Gastroesophageal sphincter (tissue), 4 donors: Measurements from ENCODE around the gene TBX6. TPM values are rescaled to one million over a fixed set of nuclear protein-coding genes. Genes with fewer than 3 reads are reported as not detected.
"Not testable (repeated sequence)": the region's sequence is repeated elsewhere in the genome, so short reads cannot be mapped to it uniquely, and the experiment has no call there.

ENCODE experiments used
- ATAC-seq: fragments of 150-250 bp; one replicate; pipeline ENCODE4 v1.9.1; 2016; ENCODE audit warnings: mild to moderate bottlenecking, moderate library complexity
- H3K27ac ChIP-seq, 4 donors: fragments of 200-600 bp; sonication (generic) in 3 of 4; 1 replicate in 3 of 4; 2 replicates in 1 of 4; pipeline ENCODE4 v1.5.1; 2016 to 2019
- H3K27me3 ChIP-seq: fragments of 200-600 bp; sonication (generic); one replicate; pipeline ENCODE4 v1.5.1; 2019
- H3K36me3 ChIP-seq, 2 donors: fragments of 200-600 bp; sonication (generic); one replicate each; pipeline ENCODE4 v1.5.1; 2019; ENCODE audit warnings: control low read depth in 1 of 2
- H3K4me1 ChIP-seq, 3 donors: fragments of 200-600 bp; sonication (generic); 1 replicate in 2 of 3; 2 replicates in 1 of 3; pipeline ENCODE4 v1.5.1; 2016 to 2019; ENCODE audit warnings: control low read depth in 2 of 3
- H3K4me3 ChIP-seq, 2 donors: fragments of 200-600 bp; sonication (generic); one replicate each; pipeline ENCODE4 v1.5.1; 2019; ENCODE audit warnings: mild to moderate bottlenecking in 1 of 2, moderate library complexity in 1 of 2
- H3K9me3 ChIP-seq, 3 donors: fragments of 200-600 bp; sonication (generic); one replicate each; pipeline ENCODE4 v1.5.1; 2017 to 2019; ENCODE audit warnings: control low read depth in 2 of 3
- CTCF ChIP-seq, 4 experiments: fragments of 200-600 bp in 2 of 4; fragments of 450-650 bp in 2 of 4; sonication (generic) in 1 of 4; IDR thresholded peaks; one replicate each; pipeline ENCODE4 v1.5.1; 2017 to 2019; ENCODE audit warnings: antibody characterized with exemption in 4 of 4, mild to moderate bottlenecking in 2 of 4, moderate library complexity in 2 of 4
- EP300 ChIP-seq: sonication (generic); formaldehyde crosslinking; IDR thresholded peaks from one replicate; pipeline ENCODE4 v1.6.1; 2017; ENCODE audit warnings: antibody characterized with exemption, mild to moderate bottlenecking
- POLR2A ChIP-seq, 2 donors: fragments of 450-650 bp; IDR thresholded peaks; one replicate each; pipeline ENCODE4 v1.6.1; 2017; ENCODE audit warnings: antibody characterized with exemption in 2 of 2, mild to moderate bottlenecking in 2 of 2, moderate library complexity in 1 of 2
- POLR2AphosphoS5 ChIP-seq: sonication (generic); formaldehyde crosslinking; IDR thresholded peaks from one replicate; pipeline ENCODE4 v1.6.1; 2017; ENCODE audit warnings: antibody characterized with exemption
- WGBS, 2 donors: methylation state at CpG; one replicate each; pipeline ENCODE4 v1.1.5; 2018; ENCODE audit warnings: low coverage in 1 of 2; 5-methylcytosine and 5-hydroxymethylcytosine counted together
- total RNA-seq, 4 donors: library from RNA; depleted of rRNA; stranded (reverse); fragments of >200 nt; gene quantifications; one replicate each; pipeline ENCODE4 v1.1.0, GENCODE V29; 2016

Gene TBX6
- total RNA-seq, 4 donors from 2014 or later = 0.40 to 0.84 (median 0.45) TPM

DNA sequence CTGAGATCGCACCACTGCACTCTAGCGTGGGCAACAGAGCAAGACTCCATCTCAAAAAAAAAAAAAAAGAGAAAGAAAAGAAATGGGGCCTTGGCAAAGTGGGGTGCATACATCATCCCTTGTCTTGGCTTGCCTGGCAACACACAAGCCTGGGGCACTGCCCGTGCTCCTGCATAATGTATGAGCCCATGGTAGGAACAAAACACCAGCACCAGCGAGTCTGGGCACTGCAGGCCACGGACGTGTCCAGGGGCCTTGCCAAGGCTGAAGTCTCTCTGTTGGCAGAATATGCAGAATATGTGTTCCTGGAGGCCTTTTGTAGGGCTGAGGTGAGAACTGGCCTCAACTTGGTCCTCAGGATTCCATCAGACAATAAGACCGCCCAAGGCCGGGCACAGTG, 41.9 kb downstream of the TBX6 start:
- ATAC-seq = no peak
- 79 to 87% methylated on average over 4 to 7 of the region's 8 CpGs for WGBS, 2 donors
- Histone ChIP-seq H3K36me3 (no peaks in the 10 kb centered on the region), H3K27ac (no peak overlapping the region), H3K27me3 (peaks cover 4% of the 10 kb centered on the region), H3K9me3 (no peaks in the 10 kb centered on the region), H3K4me3 (no peak overlapping the region), H3K4me1 (peaks cover 0 to 22% (median 14%) of the 10 kb centered on the region in 3 donors)
- TF ChIP-seq POLR2AphosphoS5 (no peak), CTCF (IDR thresholded peaks at IDR 0.05) (no peak), POLR2A (IDR thresholded peaks at IDR 0.05) (no peak), EP300 (no peak)

DNA sequence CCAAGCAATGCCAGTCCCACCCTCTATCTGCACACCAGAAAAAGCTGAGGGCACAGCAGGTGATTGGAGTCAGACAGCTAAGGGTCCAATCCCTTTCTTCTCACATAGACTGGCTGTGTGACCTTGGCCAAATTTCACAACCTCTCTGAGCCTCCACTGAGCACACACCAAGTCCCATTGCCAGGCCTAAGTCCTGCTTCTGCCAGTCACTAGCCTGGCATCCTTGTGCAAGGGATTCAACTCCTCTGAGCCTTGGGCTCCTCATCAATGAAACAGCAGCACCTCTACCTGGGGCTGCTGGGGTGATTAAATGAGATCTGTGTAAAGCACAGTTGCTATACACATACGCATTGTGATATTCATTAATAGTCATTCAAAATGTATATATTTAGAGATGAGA, 45.1 kb downstream of the TBX6 start:
- H3K27me3 ChIP-seq = peaks cover 30% of the 10 kb centered on the region
- no peak overlapping the region for H3K4me3 ChIP-seq
- 50 to 80% methylated on average over 1 of the region's 1 CpG for WGBS, 2 donors
- no peak for ATAC-seq
- TF ChIP-seq EP300 (no peak), CTCF (IDR thresholded peaks at IDR 0.05) (no peak), POLR2AphosphoS5 (no peak), POLR2A (IDR thresholded peaks at IDR 0.05) (no peak)
- H3K4me1 ChIP-seq = no peaks in the 10 kb centered on the region
- no peak overlapping the region for H3K27ac ChIP-seq
- no peaks in the 10 kb centered on the region for H3K9me3 ChIP-seq
- no peaks in the 10 kb centered on the region for H3K36me3 ChIP-seq

- TF ChIP-seq POLR2AphosphoS5 (no peak), POLR2A (IDR thresholded peaks at IDR 0.05) (no peak), CTCF (IDR thresholded peaks at IDR 0.05) (no peak), EP300 (no peak)
- Histone ChIP-seq H3K27ac (no peak overlapping the region), H3K4me1 (no peaks in the 10 kb centered on the region), H3K4me3 (no peak overlapping the region), H3K9me3 (no peaks in the 10 kb centered on the region), H3K27me3 (peaks cover 30% of the 10 kb centered on the region), H3K36me3 (no peaks in the 10 kb centered on the region)
- no peak for ATAC-seq
- WGBS, 2 donors = 51 to 69% methylated on average over 3 to 8 of the region's 8 CpGs
Measured at GRCh38 chr16:30046178-30046577, 45.5 kb downstream of the TBX6 start.

DNA sequence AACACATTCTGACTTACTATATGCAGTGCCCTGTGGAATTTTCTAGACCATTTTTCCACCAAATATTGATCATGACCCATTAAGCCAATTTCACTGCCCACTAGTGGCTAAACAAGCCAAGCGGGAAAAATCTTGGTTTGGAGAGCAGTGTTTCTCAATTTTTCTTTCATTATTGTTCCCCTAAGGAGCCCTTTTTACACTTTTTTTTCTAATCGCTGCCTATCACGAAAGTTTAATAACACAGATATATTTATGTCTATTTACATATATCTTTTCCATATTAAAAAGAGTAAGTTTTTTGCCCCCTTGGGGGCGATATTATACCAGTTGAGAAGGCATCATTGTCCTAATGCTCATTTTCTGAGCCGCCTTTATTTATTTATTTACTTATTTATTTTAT, 49.9 kb downstream of the TBX6 start:
- peaks cover 48% of the 10 kb centered on the region for H3K27me3 ChIP-seq
- no peak for TF ChIP-seq POLR2AphosphoS5
- TF ChIP-seq POLR2A (IDR thresholded peaks at IDR 0.05) = no peak
- TF ChIP-seq EP300 = no peak
- TF ChIP-seq CTCF (IDR thresholded peaks at IDR 0.05) = peak in 3 of 4 experiments; percentile 24 to 53 (median 34)

GRCh38 chr16:30040690-30041089, 51.0 kb downstream of the TBX6 start:
- WGBS, 2 donors = 83 to 90% methylated on average over 1 to 5 of the region's 5 CpGs
- ATAC-seq = not testable (repeated sequence)

More for the DNA sequence above, 49.9 kb downstream of the TBX6 start:
- H3K4me1 ChIP-seq = no peaks in the 10 kb centered on the region
- no peak for ATAC-seq
- H3K9me3 ChIP-seq = no peaks in the 10 kb centered on the region
- H3K36me3 ChIP-seq = no peaks in the 10 kb centered on the region
- H3K4me3 ChIP-seq = no peak overlapping the region
- H3K27ac ChIP-seq = no peak overlapping the region
- WGBS, 2 donors = 9 to 17% methylated on average over 5 of the region's 5 CpGs

More at GRCh38 chr16:30040690-30041089, 51.0 kb downstream of the TBX6 start:
- H3K4me3 ChIP-seq, H3K27ac ChIP-seq, H3K9me3 ChIP-seq, H3K36me3 ChIP-seq, H3K4me1 ChIP-seq: not testable (repeated sequence)
- H3K27me3 ChIP-seq = peaks cover 54% of the 10 kb centered on the region
